MCF 10A (cell line): ENCODE results near the gene ZCCHC10. TPM values are rescaled to one million over a fixed set of nuclear protein-coding genes. Genes with fewer than 3 reads are reported as not detected.

Experiments used
- BruUV-seq: library from RNA; stranded (reverse); fragments of 400-500 nt; replicated peaks from 2 replicates; lab custom pipeline; 2021; lab: Mats Ljungman, UMichigan
- CTCF ChIA-PET: fragments of 300-600 bp; sonication (Branson Sonifier 250); formaldehyde crosslinking; extraction: SDS; loops from one replicate; lab custom pipeline; 2021; ENCODE audit warnings: antibody characterized with exemption, inconsistent platforms; lab: Yijun Ruan, JAX
- POLR2A ChIA-PET: fragments of 300-600, 350-650 bp; sonication (Branson Sonifier 250); formaldehyde crosslinking; extraction: SDS; loops from one replicate; lab custom pipeline; 2020; ENCODE audit warnings: antibody characterized with exemption, inconsistent platforms; lab: Yijun Ruan, JAX
- DNase-seq: peaks from one replicate; pipeline ENCODE4 v3.0.0-alpha.2; 2018; ENCODE audit not compliant: unreplicated experiment
- H3K27ac Mint-ChIP-seq: one replicate; pipeline ENCODE4 v1.8.0; 2022; ENCODE audit warnings: mild to moderate bottlenecking, low read depth, mixed read lengths; ENCODE audit not compliant: unreplicated experiment
- H3K27me3 Mint-ChIP-seq: one replicate; pipeline ENCODE4 v1.8.0; 2022; ENCODE audit warnings: mixed read lengths; ENCODE audit not compliant: insufficient read depth, unreplicated experiment
- H3K36me3 Mint-ChIP-seq: one replicate; pipeline ENCODE4 v1.8.0; 2022; ENCODE audit warnings: mild to moderate bottlenecking, moderate library complexity, mixed read lengths; ENCODE audit not compliant: insufficient read depth, unreplicated experiment
- H3K4me1 Mint-ChIP-seq: one replicate; pipeline ENCODE4 v1.8.0; 2022; ENCODE audit warnings: mixed read lengths; ENCODE audit not compliant: insufficient read depth, unreplicated experiment
- H3K4me3 Mint-ChIP-seq: one replicate; pipeline ENCODE4 v1.8.0; 2022; ENCODE audit warnings: mild to moderate bottlenecking, moderate library complexity, mixed read lengths; ENCODE audit not compliant: unreplicated experiment
- H3K9me3 Mint-ChIP-seq: one replicate; pipeline ENCODE4 v1.8.0; 2022; ENCODE audit warnings: mixed read lengths; ENCODE audit not compliant: unreplicated experiment
- CTCF ChIP-seq: fragments of 200-600 bp; IDR thresholded peaks from one replicate; pipeline ENCODE4 v1.8.0; 2022; ENCODE audit warnings: antibody characterized with exemption, mild to moderate bottlenecking; ENCODE audit not compliant: unreplicated experiment
- intact Hi-C: fragments of 100-400 bp; cut with micrococcal nuclease; formaldehyde crosslinking; loops from 2 replicates; pipeline ENCODE4 v1.14.1; 2022
- total RNA-seq: library from RNA; stranded (reverse); gene quantifications from 2 replicates; pipeline ENCODE4 v1.2.3, GENCODE V29; 2022

ZCCHC10 gene
- total RNA-seq, 1 experiment from 2014 or later: 35.0 TPM

- intact Hi-C loops: no loop called here
- TSS peak; percentile 39 for BruUV-seq
- Mint-ChIP-seq H3K36me3 (peaks cover 28% of the 10 kb centered on the region), H3K9me3 (no peaks in the 10 kb centered on the region), H3K27me3 (no peaks in the 10 kb centered on the region), H3K4me3 (peak overlapping the region; percentile 95), H3K4me1 (peaks cover 32% of the 10 kb centered on the region), H3K27ac (peak overlapping the region; percentile 99)
- no peak for TF ChIP-seq CTCF
- ChIA-PET CTCF (interaction anchor here (0.6 to 1.9 kb wide), 5 partner anchors 9 to 191 kb away, joined by 3 to 9 read pairs (median 3); no protein-coding TSS in a partner anchor), POLR2A (interaction anchor here (0.6 to 11.8 kb wide), 49 partner anchors 9 to 1591 kb away, joined by 3 to 311 read pairs (median 4); partner anchors contain the start of genes AFF4, KIF3A, RAD50 and SKP1)
- DNase-seq: peak; percentile 72
Observed at GRCh38 chr5:133052317-133053175, 26.2 kb upstream of the ZCCHC10 start.

GRCh38 chr5:133051542-133052316, 25.4 kb upstream of the ZCCHC10 start, which contains the start of gene HSPA4:
Gene HSPA4, plus strand, starts transcription at chr5:133052013. Its CDS starts 238 bp downstream, at chr5:133052251.
- Mint-ChIP-seq H3K27ac (peak within 1 kb of the TSS; percentile 99), H3K9me3 (no peaks in the 10 kb centered on the region), H3K27me3 (no peaks in the 10 kb centered on the region), H3K4me1 (peaks cover 33% of the 10 kb centered on the region), H3K36me3 (peaks cover 27% of the 10 kb centered on the region), H3K4me3 (peak within 1 kb of the TSS; percentile 95)
- CTCF ChIA-PET: interaction anchor here (0.6 to 1.9 kb wide), 6 partner anchors 10 to 818 kb away, joined by 3 to 9 read pairs (median 3); no protein-coding TSS in a partner anchor
- POLR2A ChIA-PET: interaction anchor here (0.6 to 11.8 kb wide), 51 partner anchors 8 to 1592 kb away, joined by 3 to 311 read pairs (median 4); partner anchors contain the start of genes AFF4, KIF3A, RAD50 and SKP1
- intact Hi-C loops: loop anchor here (1.0 kb wide), 1 partner anchor 88 kb away; the partner anchor contains the start of gene AFF4
- no peak for TF ChIP-seq CTCF
- DNase-seq: peak; percentile 100
- BruUV-seq: no TSS peak

GRCh38 chr5:133051061-133051541, 24.8 kb upstream of the ZCCHC10 start:
- Mint-ChIP-seq H3K9me3 (no peaks in the 10 kb centered on the region), H3K36me3 (peaks cover 27% of the 10 kb centered on the region), H3K4me1 (peaks cover 35% of the 10 kb centered on the region), H3K27me3 (no peaks in the 10 kb centered on the region), H3K27ac (peak overlapping the region; percentile 99), H3K4me3 (peak overlapping the region; percentile 95)
- CTCF ChIA-PET: interaction anchor here (0.8 to 1.9 kb wide), 2 partner anchors 13 to 818 kb away, joined by 3 to 9 read pairs; no protein-coding TSS in a partner anchor
- no peak for TF ChIP-seq CTCF
- DNase-seq: no peak
- TSS peak; percentile 88 for BruUV-seq
- intact Hi-C loops: loop anchor here (1.0 kb wide), 1 partner anchor 88 kb away; the partner anchor contains the start of gene AFF4
- POLR2A ChIA-PET: interaction anchor here (0.6 to 11.8 kb wide), 39 partner anchors 8 to 1126 kb away, joined by 3 to 311 read pairs (median 4); partner anchors contain the start of genes AFF4, KIF3A, RAD50 and SKP1
